H1 (cell line): ENCODE results near the gene SLC37A2. TPM values are rescaled to one million over a fixed set of nuclear protein-coding genes. Genes with fewer than 3 reads are reported as not detected.

Source experiments
- CHD2 ChIP-seq: IDR thresholded peaks from 2 replicates; pipeline ENCODE4 v1.6.1; 2012; ENCODE audit warnings: low read length, improper control_type of control experiment
- CTBP2 ChIP-seq: IDR thresholded peaks from 2 replicates; pipeline ENCODE4 v1.7.0; 2011; ENCODE audit warnings: borderline replicate concordance, mild to moderate bottlenecking, moderate library complexity, mixed read lengths, low read length; ENCODE audit not compliant: insufficient read depth, insufficient read length
- PHF8 ChIP-seq: fragments of 200-600 bp; sonication (generic); conservative IDR thresholded peaks from 2 replicates; pipeline ENCODE4 v1.7.1; 2012; ENCODE audit warnings: low read depth, mild to moderate bottlenecking, inconsistent platforms, low read length, moderate library complexity
- YY1 ChIP-seq: IDR thresholded peaks from 2 replicates; pipeline ENCODE4 v1.6.1; 2011; ENCODE audit warnings: low read depth, mild to moderate bottlenecking, low read length
- polyA plus RNA-seq, 7 experiments: library from polyadenylated mRNA; depleted of rRNA in 3 of 7; stranded (reverse) in 5 of 7; unstranded in 2 of 7; fragments of >200 nt in 5 of 7; fragments of 200-250 nt in 2 of 7; gene quantifications; 1 replicate in 5 of 7; 2 replicates in 1 of 7; 4 replicates in 1 of 7; pipeline versions ENCODE4 v1.2.1 to v1.2.3, GENCODE V29; 2011 to 2013; ENCODE audit warnings: missing spikeins in 2 of 7, mixed read lengths in 2 of 7
- total RNA-seq: library from RNA; stranded (reverse); fragmentation: NEBNext Ultra II Directional; extraction: Animal tissue kit (Norgen Biotek cat#: 25700); gene quantifications from 2 replicates; pipeline ENCODE4 v1.2.1, GENCODE V29; 2021

SLC37A2 gene
- total and polyA plus RNA-seq, 2 of the 8 experiments (the other 6 are each of a cell fraction or from before 2014, with no cell fraction given) = 1.3 to 1.9 TPM

- TF ChIP-seq CTBP2 (no peak), YY1 (no peak), PHF8 (no peak), CHD2 (no peak)
Observed at GRCh38 chr11:125079151-125079877, 16.2 kb downstream of the SLC37A2 start (continued).
